HuH-7.5 (cell line): Measurements from ENCODE around the gene PRPF38B.
A peak's percentile ranks its signal among the peaks of the same experiment; 100 is the strongest.
"Not testable (repeated sequence)": the region's sequence is repeated elsewhere in the genome, so short reads cannot be mapped to it uniquely, and the experiment has no call there.

ENCODE experiments used
- DNase-seq: peaks from one replicate; pipeline ENCODE4 v3.0.0; 2011; ENCODE audit warnings: low spot score

Gene PRPF38B, protein sequence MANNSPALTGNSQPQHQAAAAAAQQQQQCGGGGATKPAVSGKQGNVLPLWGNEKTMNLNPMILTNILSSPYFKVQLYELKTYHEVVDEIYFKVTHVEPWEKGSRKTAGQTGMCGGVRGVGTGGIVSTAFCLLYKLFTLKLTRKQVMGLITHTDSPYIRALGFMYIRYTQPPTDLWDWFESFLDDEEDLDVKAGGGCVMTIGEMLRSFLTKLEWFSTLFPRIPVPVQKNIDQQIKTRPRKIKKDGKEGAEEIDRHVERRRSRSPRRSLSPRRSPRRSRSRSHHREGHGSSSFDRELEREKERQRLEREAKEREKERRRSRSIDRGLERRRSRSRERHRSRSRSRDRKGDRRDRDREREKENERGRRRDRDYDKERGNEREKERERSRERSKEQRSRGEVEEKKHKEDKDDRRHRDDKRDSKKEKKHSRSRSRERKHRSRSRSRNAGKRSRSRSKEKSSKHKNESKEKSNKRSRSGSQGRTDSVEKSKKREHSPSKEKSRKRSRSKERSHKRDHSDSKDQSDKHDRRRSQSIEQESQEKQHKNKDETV

DNA sequence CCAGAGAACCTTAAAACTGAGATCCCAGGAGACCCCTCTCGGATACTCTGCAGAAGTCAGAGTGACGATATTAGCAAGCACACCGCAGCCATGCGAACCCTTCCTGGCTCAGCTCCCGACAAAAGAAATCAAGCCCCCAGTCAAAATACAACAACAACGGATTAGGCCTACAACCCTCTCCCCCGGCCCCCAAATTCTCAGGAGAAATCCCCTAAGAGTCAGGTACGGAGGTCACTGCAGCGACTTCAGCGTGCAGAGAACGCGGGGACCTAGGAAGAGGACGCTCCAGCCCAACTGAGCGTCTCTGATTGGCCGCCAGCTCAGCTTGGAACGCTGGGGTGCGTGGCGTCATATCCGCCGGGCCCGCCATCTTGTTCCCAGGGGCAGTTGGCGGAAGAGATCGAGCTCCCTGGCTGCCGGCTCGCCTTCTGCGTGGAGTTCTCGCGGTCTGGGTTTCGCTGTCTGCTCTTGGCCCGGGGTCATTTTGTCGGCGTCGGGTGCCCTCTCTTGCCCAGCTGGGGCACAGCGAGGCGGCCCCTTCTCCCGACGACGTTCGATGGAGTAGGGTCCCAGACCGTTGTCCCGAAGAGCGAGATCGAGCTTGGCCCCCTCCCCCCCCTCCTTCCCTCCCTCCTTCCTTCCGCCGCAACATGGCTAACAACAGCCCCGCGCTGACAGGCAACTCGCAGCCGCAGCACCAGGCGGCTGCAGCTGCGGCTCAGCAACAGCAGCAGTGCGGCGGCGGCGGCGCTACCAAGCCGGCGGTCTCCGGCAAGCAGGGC lies at the start of gene PRPF38B:
Gene PRPF38B, plus strand, starts transcription at position 369 of the 782 bp plus-strand sequence. Its CDS starts 282 bp downstream, at position 651.
- DNase-seq = peak; percentile 83

DNA sequence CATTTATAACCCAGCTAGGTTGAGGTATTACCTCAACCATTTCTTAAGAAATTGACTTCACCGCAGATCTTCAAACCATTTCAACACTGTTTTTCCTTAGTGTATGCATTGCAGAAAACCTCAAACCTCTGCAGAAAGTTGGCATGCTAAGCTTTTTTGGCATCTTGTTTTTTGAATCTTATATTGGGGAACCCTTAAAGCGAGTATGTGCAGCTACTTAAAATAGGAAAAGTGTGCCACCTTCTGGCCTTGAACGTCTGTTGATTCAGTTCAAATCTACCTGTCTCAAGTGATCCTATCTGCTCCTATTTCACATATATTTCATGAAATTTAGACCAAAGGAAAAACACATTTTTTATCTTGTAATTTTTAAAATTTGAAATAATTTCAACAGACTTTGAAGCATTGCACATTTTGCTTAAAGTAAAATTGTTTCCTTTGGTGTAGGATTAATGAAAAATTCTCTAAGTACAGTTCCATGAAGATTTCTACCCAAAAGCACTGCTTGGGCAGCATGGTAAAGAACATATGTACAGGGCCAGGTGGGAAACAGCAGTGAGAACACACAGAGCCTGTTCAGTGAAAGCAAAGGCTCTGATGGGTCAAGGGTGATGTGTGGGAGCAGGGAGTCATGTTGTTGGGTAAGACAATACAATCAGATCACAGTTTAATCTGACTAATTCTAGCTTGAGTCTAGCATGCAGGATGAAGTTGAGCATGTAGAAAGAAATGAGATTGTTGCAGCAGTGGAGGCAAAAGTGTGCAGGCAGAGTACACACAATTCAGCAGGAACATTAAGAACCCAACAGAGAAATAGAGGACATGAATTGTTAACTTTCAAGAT lies 48.4 kb upstream of the PRPF38B start:
- DNase-seq = peak; percentile 52

DNA sequence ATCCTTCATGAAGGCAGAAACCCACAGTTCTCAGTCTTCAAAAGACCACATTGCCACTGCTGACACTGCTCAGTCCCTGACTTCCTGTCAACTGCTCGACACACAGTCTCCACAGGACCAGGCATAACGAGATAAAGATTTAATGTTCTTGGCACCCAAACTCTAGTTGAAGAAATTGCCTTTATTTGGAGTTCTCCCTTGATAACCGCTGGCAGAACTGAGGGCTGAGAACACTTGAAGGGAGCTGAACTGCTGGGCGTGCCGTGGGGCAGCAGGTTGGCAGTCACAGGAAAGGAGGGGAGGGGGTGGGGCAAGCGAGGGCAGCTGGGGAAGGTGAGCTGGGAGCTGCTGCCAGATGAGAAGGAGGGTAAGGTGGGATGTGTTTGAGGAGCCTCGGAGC lies 47.1 kb upstream of the PRPF38B start:
- DNase-seq = no peak

DNA sequence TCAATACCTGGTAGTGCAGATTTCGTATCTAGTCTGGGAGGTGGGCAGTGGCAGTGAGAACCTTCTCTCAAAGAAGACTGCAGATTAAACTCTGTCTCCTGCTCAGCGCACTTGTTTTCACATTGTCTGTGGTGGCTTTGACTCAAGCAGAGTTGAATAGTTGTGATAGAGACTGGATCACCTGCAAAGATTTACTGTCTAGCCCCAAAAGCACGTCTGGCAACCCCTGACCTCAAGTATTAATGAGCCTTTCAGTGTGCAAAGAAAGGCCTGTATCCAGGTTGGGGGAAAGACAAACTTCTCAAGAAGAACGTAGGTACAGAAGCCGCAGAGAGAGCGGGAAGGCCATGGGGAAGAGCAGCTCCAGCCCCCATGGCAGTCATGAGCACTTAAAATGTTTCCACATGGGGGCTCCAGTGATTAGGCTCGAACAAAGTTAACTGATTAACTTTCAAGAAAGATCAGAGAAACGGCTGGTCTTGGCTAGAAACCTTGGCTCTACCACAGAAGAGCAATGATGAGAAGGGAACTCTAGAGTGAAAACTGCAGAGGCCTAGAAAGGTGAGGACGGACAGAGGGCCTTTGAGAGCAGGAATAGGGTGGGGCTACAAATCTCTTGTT lies 46.4 kb upstream of the PRPF38B start:
- no peak for DNase-seq

DNA sequence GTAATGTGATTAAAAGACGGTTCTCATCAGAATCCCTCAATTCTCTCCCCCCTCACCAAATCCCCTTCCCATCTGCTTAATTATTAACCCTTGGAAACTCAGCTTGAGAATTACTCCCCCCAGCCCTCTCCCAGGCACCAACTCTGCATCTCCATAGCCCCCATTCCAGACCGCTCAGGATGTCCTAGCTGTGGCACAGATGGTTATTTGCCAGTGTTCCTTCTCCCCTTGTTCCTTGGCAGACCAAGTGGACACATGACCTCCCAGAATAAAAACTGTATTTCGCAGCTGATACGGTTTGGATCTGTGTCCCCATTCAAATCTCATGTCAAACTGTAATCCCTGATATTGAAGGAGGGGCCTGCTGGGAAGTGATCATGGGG lies 45.9 kb upstream of the PRPF38B start:
- no peak for DNase-seq

DNA sequence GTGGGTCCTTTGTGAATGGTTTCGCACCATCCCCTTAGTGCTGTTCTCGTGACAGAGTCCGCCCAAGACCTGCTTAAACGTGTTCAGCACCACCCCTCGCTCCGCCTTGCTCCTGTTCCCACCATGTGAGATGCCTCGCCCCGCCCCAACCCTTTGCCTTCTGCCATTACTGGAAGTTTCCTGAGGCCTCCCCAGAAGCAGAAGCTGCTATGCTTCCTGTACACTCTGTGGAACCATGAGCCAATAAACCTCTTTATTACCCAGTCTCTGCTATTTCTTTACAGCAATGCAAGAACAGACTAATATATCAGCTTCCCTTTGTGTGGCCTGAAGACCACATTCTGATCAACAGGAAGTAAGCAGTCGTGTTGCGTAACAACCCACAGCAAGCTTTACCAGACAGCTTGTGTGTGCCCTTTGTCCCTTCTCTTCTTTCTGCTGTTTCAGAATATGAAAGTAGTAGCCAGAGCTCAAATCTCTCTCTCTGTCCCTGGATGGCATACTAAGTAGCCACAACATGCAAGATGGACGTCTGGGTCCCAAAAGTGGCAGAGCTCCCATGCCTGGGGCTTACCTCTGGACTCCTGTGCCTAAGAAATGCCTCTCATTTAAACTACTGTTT lies 45.4 kb upstream of the PRPF38B start:
- DNase-seq = peak; percentile 56

DNA sequence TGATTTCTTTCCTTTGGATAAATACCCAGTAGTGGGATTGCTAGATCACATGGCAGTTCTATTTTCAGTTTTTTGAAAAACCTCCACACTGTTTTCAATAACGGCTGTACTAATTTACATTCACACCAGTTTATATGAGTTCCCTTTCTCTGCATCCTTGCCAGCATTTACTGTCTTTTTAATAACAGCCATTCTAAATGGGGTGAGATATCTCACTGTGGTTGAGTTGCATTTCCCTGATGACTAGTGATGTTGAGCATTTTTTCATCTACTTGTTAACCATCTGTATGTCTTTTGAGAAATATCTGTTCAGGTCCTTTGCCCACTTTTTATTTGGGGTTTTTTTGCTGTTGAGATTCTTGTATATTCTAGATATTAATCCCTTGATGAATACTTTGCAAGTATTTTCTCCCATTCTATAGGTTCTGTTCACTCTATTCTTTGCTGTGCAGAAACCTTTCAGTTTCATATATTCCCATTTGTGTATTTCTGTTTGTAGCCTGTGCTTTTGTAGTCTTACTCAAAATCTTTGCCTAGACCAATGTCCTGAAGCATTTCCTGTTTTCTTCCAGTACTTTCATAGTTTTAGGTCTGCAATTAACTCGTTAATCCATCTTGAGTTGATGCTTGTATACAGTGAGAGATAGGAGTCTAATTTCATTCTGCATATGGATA lies 38.5 kb upstream of the PRPF38B start:
- no peak for DNase-seq

DNA sequence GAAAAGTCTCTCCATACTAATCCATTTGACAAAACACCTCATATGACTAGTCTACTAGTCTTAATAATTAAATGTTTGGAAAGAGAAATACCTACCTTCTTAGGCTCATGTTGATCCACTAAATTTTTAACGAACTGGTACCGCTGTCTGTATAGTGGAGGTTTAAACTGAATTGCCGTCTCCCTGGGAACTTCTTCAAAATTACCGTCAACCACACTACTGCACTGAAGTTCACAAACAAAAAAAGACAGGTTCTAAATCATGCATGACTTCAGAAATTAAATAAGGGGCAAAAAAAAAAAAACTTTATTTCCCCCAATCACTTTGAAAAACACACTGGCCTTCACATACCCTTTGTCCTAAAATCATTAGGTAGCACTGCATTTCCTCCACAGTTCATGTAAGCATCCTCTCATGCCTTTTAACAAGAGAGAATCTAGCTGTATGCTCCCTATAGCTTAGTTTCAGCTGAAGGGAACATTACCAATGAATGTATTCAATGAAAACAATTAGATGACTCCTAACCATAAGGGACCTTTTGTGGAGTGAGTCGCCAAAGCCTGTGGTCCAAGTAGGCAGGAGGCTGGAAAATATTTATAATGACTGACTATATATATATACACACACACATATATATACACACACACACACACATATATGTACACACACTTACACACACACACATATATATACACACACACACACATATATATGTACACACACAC lies 34.6 kb upstream of the PRPF38B start:
- no peak for DNase-seq

DNA sequence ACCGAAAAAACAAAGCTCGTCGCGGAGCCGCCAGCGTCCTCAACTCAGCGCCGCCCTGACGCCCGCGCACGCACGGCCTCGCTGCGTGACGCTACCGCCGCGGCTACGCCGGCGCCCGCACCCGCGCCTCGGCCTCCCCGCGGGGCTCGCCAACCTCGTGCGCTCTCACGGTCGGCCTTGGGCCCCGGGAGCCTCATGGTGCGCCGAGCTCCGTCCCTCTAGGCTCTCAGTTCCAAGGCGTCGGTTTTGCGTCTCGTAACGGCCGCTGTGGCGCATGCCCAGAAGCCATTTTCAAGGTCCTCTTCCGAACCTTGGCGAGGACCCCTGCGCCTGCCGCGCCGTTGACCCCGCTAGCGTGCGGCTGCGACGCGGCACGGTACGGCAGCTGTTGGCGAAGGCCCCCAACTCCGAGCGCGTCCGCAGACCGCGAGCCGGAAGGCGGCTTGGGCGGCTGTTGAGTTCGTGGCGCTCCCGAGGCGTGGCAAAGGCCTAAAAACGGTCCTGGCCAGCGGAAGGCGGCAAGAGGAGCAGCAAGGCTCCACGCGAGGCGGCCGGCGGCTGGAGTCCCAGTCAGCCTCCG lies 31.0 kb upstream of the PRPF38B start, which contains the start of gene HENMT1:
Gene HENMT1, minus strand, starts transcription at position 64 of the 580 bp plus-strand sequence. CDS start 1,209 bp downstream, outside the sequence.
- DNase-seq = no peak

DNA sequence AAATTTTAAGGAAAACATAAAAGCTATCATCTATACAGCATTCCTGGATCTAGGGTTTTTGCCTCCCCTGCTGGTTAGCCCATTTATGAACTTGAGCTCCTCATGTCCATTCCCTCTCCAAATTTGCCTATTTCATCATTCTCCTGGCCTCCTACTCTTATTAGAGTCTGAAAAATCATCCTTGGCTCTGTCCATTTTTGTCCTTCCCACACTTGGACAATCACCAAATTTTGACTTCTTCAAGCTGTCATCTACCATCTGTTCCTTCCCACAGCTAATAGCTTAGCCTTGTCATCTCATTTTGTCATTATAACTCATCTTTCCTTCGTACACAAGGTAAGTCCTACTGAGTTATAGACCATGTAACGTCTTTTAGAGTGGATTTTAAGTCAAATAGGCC lies 29.0 kb upstream of the PRPF38B start:
- no peak for DNase-seq

DNA sequence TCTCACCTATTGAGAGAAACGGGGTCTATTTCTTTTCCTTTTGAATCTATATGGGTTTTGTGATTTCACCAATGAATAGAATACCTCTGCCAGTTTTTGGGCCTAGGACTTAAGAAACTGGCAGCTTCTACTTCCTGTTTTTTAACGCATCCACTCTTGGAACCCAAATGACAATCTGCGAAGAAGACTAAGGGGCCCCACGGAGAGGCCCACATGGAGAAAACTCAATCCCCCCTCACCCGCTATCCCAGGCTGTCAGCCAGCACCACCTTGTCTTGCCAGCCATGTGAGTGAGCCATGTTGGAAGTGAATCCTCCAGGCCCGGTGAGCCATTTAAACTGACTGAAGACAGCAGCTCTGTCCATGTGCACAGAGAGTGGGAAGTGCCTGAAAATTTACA lies 27.6 kb upstream of the PRPF38B start:
- DNase-seq = no peak

DNA sequence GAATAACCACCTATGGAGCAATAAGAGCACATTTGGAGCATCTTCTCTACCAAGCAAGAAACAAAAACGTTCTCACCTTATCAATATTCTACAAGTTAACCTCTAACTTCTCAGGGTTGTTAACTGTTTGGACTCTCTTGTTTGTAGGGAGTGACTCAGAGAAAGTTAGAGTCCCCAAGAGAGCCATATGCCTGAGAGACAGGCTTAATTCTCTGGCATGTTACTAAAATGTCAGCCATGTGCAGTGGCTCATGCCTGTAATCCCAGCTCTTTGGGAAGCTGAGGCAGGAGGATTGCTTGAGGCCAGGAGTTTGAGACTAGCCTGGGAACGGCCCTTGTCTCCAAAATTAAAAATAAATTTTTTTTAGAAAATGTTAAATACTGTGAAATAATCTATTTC lies 27.0 kb upstream of the PRPF38B start:
- DNase-seq = no peak

DNA sequence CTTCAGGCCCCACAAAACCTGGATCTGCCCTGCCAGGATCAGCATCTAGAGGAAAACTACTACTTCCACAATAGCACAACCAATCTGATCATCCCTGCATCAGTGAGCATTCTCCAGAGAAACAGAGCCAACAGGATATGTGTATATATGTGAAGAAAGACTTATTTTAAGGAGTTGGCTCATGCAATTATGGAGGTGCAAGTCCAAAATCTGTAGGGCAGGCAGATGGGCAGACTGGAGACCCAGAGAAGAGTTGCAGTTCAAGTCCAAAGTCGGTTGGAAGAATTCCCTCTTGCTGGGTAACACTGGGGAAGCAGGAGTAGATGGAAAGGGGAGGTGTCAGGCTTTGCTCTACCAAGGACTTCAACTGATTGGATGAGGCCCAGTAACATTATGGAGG lies 26.3 kb upstream of the PRPF38B start:
- no peak for DNase-seq

DNA sequence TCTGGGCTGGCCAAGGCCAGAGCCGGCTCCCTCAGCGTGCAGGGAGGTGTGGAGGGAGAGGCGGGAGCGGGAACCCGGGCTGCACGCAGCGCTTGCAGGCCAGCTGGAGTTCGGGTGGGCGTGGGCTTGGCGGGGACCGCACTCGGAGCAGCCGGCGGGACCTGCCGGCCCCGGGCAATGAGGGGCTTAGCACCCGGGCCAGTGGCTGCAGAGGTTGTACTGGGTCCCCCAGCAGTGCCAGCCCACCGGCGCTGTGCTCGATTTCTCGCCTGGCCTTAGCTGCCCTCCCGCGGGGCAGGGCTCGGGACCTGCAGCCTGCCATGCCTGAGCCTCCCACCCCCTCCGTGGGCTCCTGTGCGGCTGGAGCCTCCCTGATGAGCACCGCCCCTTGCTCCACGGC lies 24.7 kb upstream of the PRPF38B start:
- DNase-seq = not testable (repeated sequence)

DNA sequence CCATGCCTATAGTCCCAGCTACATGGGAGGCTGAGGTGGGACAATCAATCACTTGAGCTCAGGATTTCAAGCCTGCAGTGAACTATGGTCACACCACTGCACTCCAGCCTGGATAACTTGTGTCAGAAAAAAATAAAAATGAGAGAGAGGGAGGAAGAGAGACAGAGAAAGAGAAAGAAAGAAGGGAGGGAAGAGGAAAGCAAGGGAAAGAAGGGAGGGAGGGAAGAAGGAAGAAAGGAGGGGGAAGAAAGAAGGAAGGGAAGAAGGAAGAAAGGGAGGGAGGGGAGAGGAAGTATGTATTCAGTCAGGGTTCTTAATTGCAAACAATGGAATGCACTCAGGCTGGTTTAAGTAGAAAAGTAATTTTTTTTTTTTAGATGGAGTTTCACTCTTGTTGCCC lies 23.3 kb upstream of the PRPF38B start:
- no peak for DNase-seq

DNA sequence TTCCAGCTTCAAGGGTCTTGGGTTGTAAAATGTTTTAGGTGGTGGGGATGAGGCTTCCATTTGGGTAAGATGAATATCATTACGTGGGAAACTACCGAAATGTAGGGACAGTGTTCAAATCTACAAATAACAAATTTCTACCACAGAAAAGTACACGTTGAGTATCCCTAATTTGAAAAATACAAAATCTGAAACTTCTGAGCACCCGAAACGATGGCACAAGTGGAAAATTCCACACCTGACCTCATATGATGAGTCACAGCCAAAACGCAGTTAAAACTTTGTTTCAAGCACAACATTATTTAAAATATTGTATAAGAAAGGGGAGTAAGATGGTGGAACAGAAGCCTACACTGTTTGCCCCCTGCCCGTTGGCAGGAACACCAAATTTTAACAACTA lies 22.4 kb upstream of the PRPF38B start:
- no peak for DNase-seq

DNA sequence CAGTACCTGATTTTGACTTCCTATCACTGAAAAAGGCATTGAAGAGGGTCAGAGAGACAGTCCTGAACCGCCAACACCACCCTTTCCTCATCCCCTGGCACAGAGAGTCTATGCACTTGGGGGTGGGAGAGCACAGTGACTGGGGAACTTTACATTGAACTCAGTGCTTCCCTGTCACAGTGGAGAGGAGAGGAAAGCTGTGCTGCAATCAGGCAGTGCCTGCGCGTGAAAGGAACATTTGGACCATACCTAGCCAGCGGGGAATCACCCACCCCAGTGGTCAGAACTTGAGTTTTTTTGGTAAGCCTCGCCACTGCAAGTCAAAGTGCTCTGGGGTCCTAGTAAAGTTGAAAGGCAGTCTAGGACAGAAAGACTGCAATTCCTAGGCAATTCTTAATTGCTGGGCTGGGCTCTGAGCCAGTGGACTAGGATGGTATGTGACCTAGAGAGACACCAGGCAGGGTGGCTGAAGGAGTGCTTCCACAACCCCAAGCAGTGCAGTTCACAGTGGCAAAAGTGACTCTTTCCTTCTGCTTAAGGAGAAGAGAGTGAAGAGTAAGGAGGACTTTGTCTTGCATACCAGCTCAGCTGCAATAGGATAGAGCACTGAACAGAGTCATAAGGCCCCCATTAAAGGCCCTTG lies 21.9 kb upstream of the PRPF38B start:
- no peak for DNase-seq

DNA sequence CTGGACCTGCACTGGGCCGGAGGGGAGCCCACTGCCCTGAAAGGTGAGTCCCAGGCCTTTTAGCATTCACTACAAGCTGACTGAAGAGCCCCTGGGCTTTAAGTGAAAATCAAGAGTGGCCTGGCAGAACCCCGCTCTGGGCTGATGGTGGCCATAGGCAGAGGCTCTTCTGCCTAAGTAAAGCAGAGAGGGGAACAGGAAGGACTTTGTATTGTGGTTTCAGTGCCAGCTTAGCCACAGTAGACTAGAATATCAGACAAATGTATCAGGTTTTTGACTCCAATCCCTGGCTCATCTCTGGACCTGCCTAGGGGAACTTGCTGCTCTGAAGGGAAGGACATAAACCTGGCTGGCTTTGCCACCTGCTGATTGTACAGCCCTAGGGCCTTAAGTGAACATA lies 21.0 kb upstream of the PRPF38B start:
- DNase-seq = no peak

DNA sequence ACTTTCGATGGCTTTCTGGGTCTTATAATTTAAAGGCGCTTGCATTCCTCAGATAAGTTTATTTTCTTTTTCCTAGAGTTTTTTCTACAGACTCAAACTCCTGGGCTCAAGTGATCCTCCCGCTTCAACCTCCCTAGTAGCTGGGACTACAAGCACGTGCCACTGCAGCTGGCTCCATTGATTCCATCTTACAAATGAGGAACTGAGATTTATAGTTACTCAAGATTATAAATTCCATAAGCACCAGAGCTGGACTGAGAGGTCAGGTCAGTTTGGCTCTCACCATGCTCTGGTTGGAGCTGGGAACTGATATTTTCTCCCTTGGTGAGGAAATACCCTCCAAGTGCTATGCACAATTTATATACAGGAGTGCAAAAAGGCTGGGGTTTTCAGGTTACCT lies 13.4 kb upstream of the PRPF38B start:
- no peak for DNase-seq
